Neural cell (in vitro differentiated cells): ENCODE measurements around the gene FBXW8. TPM values are rescaled to one million over a fixed set of nuclear protein-coding genes. Genes with fewer than 3 reads are reported as not detected.

ENCODE experiments used
- H2AFZ ChIP-seq: fragments of 200-600, 300-800 bp; sonication (generic), shearing (Covaris generic); 2 replicates; pipeline ENCODE4 v1.6.0; 2014; ENCODE audit warnings: low read depth, mild to moderate bottlenecking, antibody characterized with exemption, low read length, moderate library complexity
- H3F3A ChIP-seq: fragments of 200-600 bp; shearing (Covaris generic); 2 replicates; pipeline ENCODE4 v1.6.1; 2016; ENCODE audit warnings: mild to moderate bottlenecking, moderate library complexity, mixed read lengths, antibody characterized with exemption, low read length; ENCODE audit not compliant: insufficient read depth, poor library complexity, severe bottlenecking
- H3K27ac ChIP-seq: fragments of 200-600, 300-800 bp; sonication (generic), shearing (Covaris generic); 2 replicates; pipeline ENCODE4 v1.5.1; 2014; ENCODE audit warnings: mild to moderate bottlenecking, low read length, moderate library complexity
- H3K27me3 ChIP-seq: fragments of 300-800, 200-600 bp; sonication (generic), shearing (Covaris generic); 2 replicates; pipeline ENCODE4 v1.6.0; 2014; ENCODE audit warnings: mild to moderate bottlenecking, low read depth, low read length, moderate library complexity; ENCODE audit not compliant: insufficient read depth
- H3K36me3 ChIP-seq: fragments of 300-800, 200-600 bp; sonication (generic), shearing (Covaris generic); 2 replicates; pipeline ENCODE4 v1.5.1; 2014; ENCODE audit warnings: mild to moderate bottlenecking, antibody characterized with exemption, low read length, moderate library complexity; ENCODE audit not compliant: insufficient read depth
- H3K4me2 ChIP-seq: fragments of 300-800, 200-600 bp; sonication (generic), shearing (Covaris generic); 2 replicates; pipeline ENCODE4 v1.6.0; 2014; ENCODE audit warnings: mild to moderate bottlenecking, low read length
- H3K4me3 ChIP-seq: fragments of 300-800, 200-600 bp; sonication (generic), shearing (Covaris generic); 2 replicates; pipeline ENCODE4 v1.5.1; 2014; ENCODE audit warnings: mild to moderate bottlenecking, low read length, moderate library complexity
- H3K79me2 ChIP-seq: fragments of 200-600 bp; shearing (Covaris generic); replicated peaks from 2 replicates; pipeline ENCODE4 v1.6.0; 2014; ENCODE audit warnings: mild to moderate bottlenecking, low read length, moderate library complexity; ENCODE audit not compliant: insufficient read depth
- H3K9ac ChIP-seq: fragments of 300-800, 200-600 bp; sonication (generic), shearing (Covaris generic); 2 replicates; pipeline ENCODE4 v1.6.1; 2016; ENCODE audit warnings: mild to moderate bottlenecking, low read length, mixed read lengths
- H3K9me2 ChIP-seq: fragments of 200-600 bp; shearing (Covaris generic); 2 replicates; pipeline ENCODE4 v1.6.1; 2016; ENCODE audit warnings: mild to moderate bottlenecking, low read length, mixed read lengths; ENCODE audit not compliant: insufficient read depth
- H3K9me3 ChIP-seq: fragments of 200-600, 300-800 bp; sonication (generic), shearing (Covaris generic); 2 replicates; pipeline ENCODE4 v1.6.1; 2016; ENCODE audit warnings: mild to moderate bottlenecking, mixed run types, low read length, moderate library complexity, mixed read lengths
- H4K20me1 ChIP-seq: fragments of 200-600 bp; shearing (Covaris generic); 2 replicates; pipeline ENCODE4 v1.6.1; 2016; ENCODE audit warnings: mild to moderate bottlenecking, mixed run types; ENCODE audit not compliant: insufficient read depth
- EP300 ChIP-seq: fragments of 450-650 bp; conservative IDR thresholded peaks from 2 replicates; pipeline ENCODE4 v1.6.1; 2014; ENCODE audit warnings: antibody characterized with exemption, mild to moderate bottlenecking, moderate library complexity; ENCODE audit not compliant: poor library complexity, severe bottlenecking
- EZH2 ChIP-seq: fragments of 200-600, 300-800 bp; shearing (Covaris generic), sonication (generic); IDR thresholded peaks from 2 replicates; pipeline ENCODE4 v1.6.1; 2014; ENCODE audit warnings: antibody characterized with exemption, low read length, borderline replicate concordance, mild to moderate bottlenecking; ENCODE audit not compliant: insufficient read depth, poor library complexity, severe bottlenecking
- POLR2AphosphoS5 ChIP-seq: IDR thresholded peaks from 2 replicates; pipeline ENCODE4 v1.6.1; 2012
- REST ChIP-seq: IDR thresholded peaks from 2 replicates; pipeline ENCODE4 v1.6.1; 2012; ENCODE audit warnings: borderline replicate concordance
- SMC3 ChIP-seq: fragments of 450-650 bp; conservative IDR thresholded peaks from 2 replicates; pipeline ENCODE4 v1.6.1; 2014; ENCODE audit warnings: antibody characterized with exemption, mild to moderate bottlenecking, moderate library complexity; ENCODE audit not compliant: poor library complexity
- polyA plus RNA-seq: library from polyadenylated mRNA; depleted of rRNA; stranded (reverse); fragments of >200 nt; gene quantifications from 2 replicates; pipeline ENCODE4 v1.2.3, GENCODE V29; 2014
- TF ChIP-seq, protein P1 (sequence below): fragments of 450-650 bp; IDR thresholded peaks from 2 replicates; pipeline ENCODE4 v1.5.1; 2014; ENCODE audit warnings: antibody characterized with exemption, mild to moderate bottlenecking, moderate library complexity; ENCODE audit not compliant: poor library complexity, severe bottlenecking

Gene FBXW8
- polyA plus RNA-seq, 1 donor from 2014 or later = 5.6 TPM

DNA sequence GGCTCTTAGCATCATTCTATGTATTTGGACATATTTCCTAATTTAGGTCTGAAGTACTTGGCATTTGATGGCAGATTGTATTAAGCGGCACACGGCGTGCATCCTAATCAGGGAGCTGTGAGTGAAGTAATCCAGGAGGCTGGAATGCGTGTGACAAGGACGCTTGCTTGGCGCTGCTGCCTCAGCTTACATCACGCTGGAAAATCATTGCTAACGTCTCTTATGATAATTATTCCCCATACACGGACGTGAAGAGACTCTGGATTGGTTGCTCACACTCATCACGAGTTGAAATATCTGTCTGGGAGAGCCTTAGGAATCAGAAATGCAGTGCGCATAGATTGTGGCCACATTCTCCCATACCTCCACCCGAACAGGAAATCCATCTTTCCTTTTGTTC is 85.3 kb downstream of the FBXW8 start:
- Histone ChIP-seq H2AFZ (no peak overlapping the region), H3K79me2 (no peaks in the 10 kb centered on the region), H3K9ac (peak overlapping the region; percentile 51), H3K4me2 (no peak overlapping the region), H3K9me3 (no peaks in the 10 kb centered on the region), H3K27ac (peak overlapping the region; percentile 76), H3K4me3 (peak overlapping the region; percentile 30), H3F3A (no peaks in the 10 kb centered on the region), H3K27me3 (no peaks in the 10 kb centered on the region), H3K36me3 (no peaks in the 10 kb centered on the region), H4K20me1 (no peaks in the 10 kb centered on the region), H3K9me2 (no peaks in the 10 kb centered on the region)
- TF ChIP-seq EZH2 = no peak
- peak; percentile 64 for TF ChIP-seq REST
- peak; percentile 51 for TF ChIP-seq POLR2AphosphoS5
- peak; percentile 51 for TF ChIP-seq EP300
- TF ChIP-seq, protein P1, sequence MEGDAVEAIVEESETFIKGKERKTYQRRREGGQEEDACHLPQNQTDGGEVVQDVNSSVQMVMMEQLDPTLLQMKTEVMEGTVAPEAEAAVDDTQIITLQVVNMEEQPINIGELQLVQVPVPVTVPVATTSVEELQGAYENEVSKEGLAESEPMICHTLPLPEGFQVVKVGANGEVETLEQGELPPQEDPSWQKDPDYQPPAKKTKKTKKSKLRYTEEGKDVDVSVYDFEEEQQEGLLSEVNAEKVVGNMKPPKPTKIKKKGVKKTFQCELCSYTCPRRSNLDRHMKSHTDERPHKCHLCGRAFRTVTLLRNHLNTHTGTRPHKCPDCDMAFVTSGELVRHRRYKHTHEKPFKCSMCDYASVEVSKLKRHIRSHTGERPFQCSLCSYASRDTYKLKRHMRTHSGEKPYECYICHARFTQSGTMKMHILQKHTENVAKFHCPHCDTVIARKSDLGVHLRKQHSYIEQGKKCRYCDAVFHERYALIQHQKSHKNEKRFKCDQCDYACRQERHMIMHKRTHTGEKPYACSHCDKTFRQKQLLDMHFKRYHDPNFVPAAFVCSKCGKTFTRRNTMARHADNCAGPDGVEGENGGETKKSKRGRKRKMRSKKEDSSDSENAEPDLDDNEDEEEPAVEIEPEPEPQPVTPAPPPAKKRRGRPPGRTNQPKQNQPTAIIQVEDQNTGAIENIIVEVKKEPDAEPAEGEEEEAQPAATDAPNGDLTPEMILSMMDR = no peak
- TF ChIP-seq SMC3 = no peak

- H3K27ac ChIP-seq = peak overlapping the region; percentile 76
- H3K9me2 ChIP-seq = no peaks in the 10 kb centered on the region
- peak overlapping the region; percentile 9 for H3K4me3 ChIP-seq
- peak overlapping the region; percentile 51 for H3K9ac ChIP-seq
- no peaks in the 10 kb centered on the region for H3K9me3 ChIP-seq
- no peaks in the 10 kb centered on the region for H3F3A ChIP-seq
- no peak overlapping the region for H2AFZ ChIP-seq
- H3K27me3 ChIP-seq = no peaks in the 10 kb centered on the region
- no peak overlapping the region for H3K4me2 ChIP-seq
- H3K79me2 ChIP-seq = no peaks in the 10 kb centered on the region
- H3K36me3 ChIP-seq = no peaks in the 10 kb centered on the region
- TF ChIP-seq SMC3 = no peak
- no peak for TF ChIP-seq EP300
- peak; percentile 10 for TF ChIP-seq POLR2AphosphoS5
- TF ChIP-seq, protein P1 = no peak
- H4K20me1 ChIP-seq = no peaks in the 10 kb centered on the region
These were observed 85.9 kb downstream of the FBXW8 start for GRCh38 chr12:116996621-116997020.
